GM23248 (cell line): ENCODE measurements around the gene TMEM187.

Experiments used
- EZH2 ChIP-seq: fragments of 200-600 bp; sonication (generic); IDR thresholded peaks from 2 replicates; pipeline ENCODE4 v1.6.1; 2018; ENCODE audit warnings: antibody characterized with exemption, mild to moderate bottlenecking; ENCODE audit not compliant: insufficient read depth, poor library complexity, severe bottlenecking
- EZH2phosphoT487 ChIP-seq: fragments of 200-600 bp; sonication (generic); IDR thresholded peaks from 2 replicates; pipeline ENCODE4 v1.6.1; 2018; ENCODE audit warnings: antibody characterized with exemption, moderate library complexity, mild to moderate bottlenecking, low read depth; ENCODE audit not compliant: insufficient read depth

- TF ChIP-seq EZH2phosphoT487 (no peak), EZH2 (no peak)
Observed at GRCh38 chrX:153924149-153924861, 48.2 kb upstream of the TMEM187 start.
